ENCODE data around the gene RAB25. TPM values are rescaled to one million over a fixed set of nuclear protein-coding genes. Genes with fewer than 3 reads are reported as not detected.

RAB25 gene
- total RNA-seq, 4 donors from 2014 or later = 65.9 to 88.0 (median 74.1) TPM

- H3K36me3 ChIP-seq = peaks cover 0 to 4% of the 10 kb centered on the region in 2 donors
- no peaks in the 10 kb centered on the region for H3K9me3 ChIP-seq
- no peak overlapping the region for H3K27ac ChIP-seq
- H3K27me3 ChIP-seq = no peaks in the 10 kb centered on the region
- intact Hi-C loops (cut with DNase I) = no loop called here
- H3K4me3 ChIP-seq (replicated peaks in 1 of 3) = no peak overlapping the region
- TF ChIP-seq CTCF (IDR thresholded peaks at IDR 0.05) (no peak), POLR2A (IDR thresholded peaks at IDR 0.05) (no peak)
- no peak for DNase-seq
- 58 to 64% methylated on average over 5 of the region's 5 CpGs for WGBS, 2 donors
- peaks cover 0 to 13% of the 10 kb centered on the region in 2 donors for H3K4me1 ChIP-seq
These were observed 12.8 kb downstream of the RAB25 start for GRCh38 chr1:156073740-156074139.

- Histone ChIP-seq H3K27ac (no peak overlapping the region), H3K4me1 (peaks cover 0 to 13% of the 10 kb centered on the region in 2 donors), H3K36me3 (peaks cover 0 to 2% of the 10 kb centered on the region in 2 donors), H3K9me3 (no peaks in the 10 kb centered on the region), H3K4me3 (replicated peaks in 1 of 3) (no peak overlapping the region), H3K27me3 (no peaks in the 10 kb centered on the region)
- intact Hi-C loops (cut with DNase I) = no loop called here
- WGBS, 2 donors = 65 to 73% methylated on average over 8 of the region's 8 CpGs
- no peak for TF ChIP-seq CTCF (IDR thresholded peaks at IDR 0.05)
- TF ChIP-seq POLR2A (IDR thresholded peaks at IDR 0.05) = no peak
- DNase-seq = no peak
These were observed 13.7 kb downstream of the RAB25 start for GRCh38 chr1:156074661-156075060.

- 57 to 62% methylated on average over 3 of the region's 3 CpGs for WGBS, 2 donors
- no peak for DNase-seq
- Histone ChIP-seq H3K9me3 (no peaks in the 10 kb centered on the region), H3K27ac (no peak overlapping the region), H3K4me1 (peaks cover 0 to 13% of the 10 kb centered on the region in 2 donors), H3K4me3 (replicated peaks in 1 of 3) (no peak overlapping the region), H3K36me3 (no peaks in the 10 kb centered on the region), H3K27me3 (no peaks in the 10 kb centered on the region)
- TF ChIP-seq POLR2A (IDR thresholded peaks at IDR 0.05) (no peak), CTCF (IDR thresholded peaks at IDR 0.05) (no peak)
- intact Hi-C loops (cut with DNase I) = no loop called here
These were observed 14.2 kb downstream of the RAB25 start for GRCh38 chr1:156075162-156075561.

- H3K4me3 ChIP-seq (replicated peaks in 1 of 3) = no peak overlapping the region
- no peak for TF ChIP-seq POLR2A (IDR thresholded peaks at IDR 0.05)
- no peak for TF ChIP-seq CTCF (IDR thresholded peaks at IDR 0.05)
- no peak for DNase-seq
- no peaks in the 10 kb centered on the region for H3K9me3 ChIP-seq
- no peaks in the 10 kb centered on the region for H3K27me3 ChIP-seq
- H3K27ac ChIP-seq = no peak overlapping the region
- intact Hi-C loops (cut with DNase I) = no loop called here
- 55 to 72% methylated on average over 4 of the region's 4 CpGs for WGBS, 2 donors
- H3K4me1 ChIP-seq = peaks cover 0 to 13% of the 10 kb centered on the region in 2 donors
- H3K36me3 ChIP-seq = no peaks in the 10 kb centered on the region
These were observed 14.8 kb downstream of the RAB25 start for GRCh38 chr1:156075775-156076204.

- TF ChIP-seq CTCF (IDR thresholded peaks at IDR 0.05) (no peak), POLR2A (IDR thresholded peaks at IDR 0.05) (peak in 1 of 2 donors; percentile 35)
- Histone ChIP-seq H3K36me3 (no peaks in the 10 kb centered on the region), H3K27ac (peak overlapping the region in 2 of 3 donors; percentile 17 to 38), H3K4me1 (peaks cover 0 to 18% of the 10 kb centered on the region in 2 donors), H3K9me3 (no peaks in the 10 kb centered on the region), H3K27me3 (no peaks in the 10 kb centered on the region), H3K4me3 (replicated peaks in 1 of 3) (peak overlapping the region in 1 of 3 donors; percentile 32)
- intact Hi-C loops (cut with DNase I) = no loop called here
- 27 to 57% methylated on average over 28 to 53 of the region's 73 CpGs for WGBS, 2 donors
- DNase-seq = peak; percentile 47 to 64
These were observed 15.9 kb downstream of the RAB25 start for GRCh38 chr1:156076609-156077429.

Measured in thyroid gland (tissue), 4 donors.